ENCODE data around the gene CALN1. TPM values are rescaled to one million over a fixed set of nuclear protein-coding genes. Genes with fewer than 3 reads are reported as not detected.
"Not testable (repeated sequence)": the region's sequence is repeated elsewhere in the genome, so short reads cannot be mapped to it uniquely, and the experiment has no call there.

The CALN1 gene
- polyA plus RNA-seq, 4 donors: 0.46 to 0.90 (median 0.55) TPM

DNA sequence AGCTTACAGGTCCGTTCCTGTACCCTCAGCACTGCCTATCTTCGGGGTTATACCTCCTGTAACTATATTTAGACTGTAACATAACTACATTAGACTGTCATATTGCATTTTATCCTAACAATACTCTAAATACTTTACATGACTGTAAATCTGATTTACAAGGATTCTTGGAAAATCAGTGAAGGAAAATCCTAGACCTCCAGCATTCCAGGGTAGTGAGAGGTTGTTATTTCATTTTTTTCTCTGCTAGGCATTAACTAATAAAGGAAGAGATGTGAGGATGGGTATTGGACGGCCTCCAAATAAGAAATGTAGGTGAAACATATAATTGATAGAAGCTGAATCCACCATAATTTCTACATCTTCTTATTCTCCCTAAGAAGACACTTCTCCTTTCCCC, 569.4 kb downstream of the CALN1 start:
- DNase-seq (ENCODE audit: low read depth in 4 of 4, low spot score in 3 of 4): no peak

DNA sequence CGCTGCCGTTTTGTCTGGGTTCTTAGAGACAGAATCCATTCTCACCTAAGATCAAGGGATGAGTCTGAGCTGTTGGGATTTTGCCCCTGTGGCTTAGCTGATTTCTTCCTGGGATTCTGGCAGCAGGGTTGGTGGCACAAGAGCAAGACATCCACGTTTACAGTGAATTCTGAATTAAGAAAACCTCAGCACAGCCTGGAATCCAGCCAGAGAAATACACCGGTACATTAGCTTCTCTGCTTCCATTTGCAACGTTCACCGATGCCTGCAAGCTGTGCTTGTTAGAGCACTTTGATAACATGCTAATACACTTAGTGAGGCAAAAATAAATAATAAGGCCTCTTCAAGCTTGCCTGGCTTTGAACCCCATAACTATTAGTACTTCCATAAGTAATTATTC, 569.8 kb downstream of the CALN1 start:
- DNase-seq (ENCODE audit: low read depth in 4 of 4, low spot score in 3 of 4): no peak

DNA sequence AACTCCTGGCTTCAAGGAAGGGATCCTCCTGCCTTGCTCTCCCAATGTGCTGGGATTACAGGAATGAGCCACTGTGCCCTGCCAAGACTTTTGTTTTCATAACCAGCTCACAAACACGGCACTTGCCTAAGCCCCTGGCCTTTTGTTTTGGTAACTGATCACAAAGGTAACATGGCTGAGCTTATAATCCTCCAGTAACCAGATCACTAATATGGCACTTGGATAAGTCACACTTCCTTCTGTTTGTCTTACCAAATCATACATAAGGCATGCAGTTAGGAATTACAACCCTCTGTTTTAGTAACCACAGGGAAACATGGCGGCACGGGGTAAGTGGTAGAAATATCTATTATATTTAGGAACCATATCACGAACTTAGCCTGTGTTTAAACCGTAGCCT, 577.1 kb downstream of the CALN1 start:
- DNase-seq (ENCODE audit: low read depth in 4 of 4, low spot score in 3 of 4): no peak

DNA sequence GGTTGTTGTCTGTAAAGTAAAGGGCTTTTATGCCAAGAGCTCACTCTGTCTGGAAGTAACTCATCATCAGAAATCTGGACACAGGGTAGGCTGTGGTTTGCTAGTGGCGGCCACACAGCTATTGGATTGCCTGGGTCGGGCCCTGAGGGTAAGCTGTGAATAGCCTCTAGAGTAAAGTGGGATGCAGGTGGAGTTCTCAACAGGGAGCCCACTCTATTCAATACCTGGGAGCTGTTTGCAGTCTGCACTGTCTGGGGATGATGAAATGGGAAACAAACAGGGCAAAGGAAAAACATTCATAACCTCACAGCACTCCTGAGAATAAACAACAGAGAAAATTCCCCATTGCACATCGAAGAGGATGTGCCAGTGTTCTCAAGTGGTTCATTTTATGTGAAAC, 582.6 kb downstream of the CALN1 start:
- no peak for DNase-seq (ENCODE audit: low read depth in 4 of 4, low spot score in 3 of 4)

DNA sequence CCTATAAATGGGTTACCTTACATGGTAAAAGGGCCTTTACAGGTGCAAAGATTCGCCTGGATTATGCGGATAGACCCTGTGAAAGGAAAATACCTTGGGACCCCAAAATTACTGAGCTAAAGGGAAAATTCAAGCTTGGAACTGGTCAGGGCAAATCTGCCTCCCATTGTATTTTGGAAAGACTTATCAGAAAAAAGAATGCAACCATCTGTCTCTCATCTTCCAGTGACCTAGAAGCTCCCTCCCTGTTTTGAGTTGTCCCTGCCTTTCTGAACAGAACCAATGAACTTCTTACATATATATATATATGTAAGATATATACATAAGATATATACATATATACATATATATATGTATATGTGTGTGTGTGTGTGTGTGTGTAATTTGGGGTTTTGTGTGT, 583.8 kb downstream of the CALN1 start:
- no peak for DNase-seq (ENCODE audit: low read depth in 4 of 4, low spot score in 3 of 4)

DNA sequence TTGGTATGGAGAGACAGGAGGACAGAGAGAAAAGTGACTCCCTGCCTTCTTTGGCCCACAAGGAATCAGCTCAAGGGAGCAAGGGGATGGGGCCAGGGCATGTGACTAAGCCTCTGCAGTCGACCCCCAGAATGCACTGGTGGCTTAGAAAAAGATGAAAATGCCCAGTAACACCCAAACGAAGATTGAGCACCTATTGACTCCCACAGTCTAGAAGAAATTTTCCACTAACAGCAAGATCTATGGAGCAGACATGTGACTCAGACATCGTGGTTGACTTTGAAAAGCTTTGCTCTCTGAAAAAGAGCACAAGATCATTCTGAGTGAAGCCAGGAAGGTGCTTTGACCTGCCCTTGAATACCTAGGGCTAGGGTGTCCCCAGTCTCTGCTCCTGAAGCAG, 586.0 kb downstream of the CALN1 start:
- DNase-seq (ENCODE audit: low read depth in 4 of 4, low spot score in 3 of 4): no peak

DNA sequence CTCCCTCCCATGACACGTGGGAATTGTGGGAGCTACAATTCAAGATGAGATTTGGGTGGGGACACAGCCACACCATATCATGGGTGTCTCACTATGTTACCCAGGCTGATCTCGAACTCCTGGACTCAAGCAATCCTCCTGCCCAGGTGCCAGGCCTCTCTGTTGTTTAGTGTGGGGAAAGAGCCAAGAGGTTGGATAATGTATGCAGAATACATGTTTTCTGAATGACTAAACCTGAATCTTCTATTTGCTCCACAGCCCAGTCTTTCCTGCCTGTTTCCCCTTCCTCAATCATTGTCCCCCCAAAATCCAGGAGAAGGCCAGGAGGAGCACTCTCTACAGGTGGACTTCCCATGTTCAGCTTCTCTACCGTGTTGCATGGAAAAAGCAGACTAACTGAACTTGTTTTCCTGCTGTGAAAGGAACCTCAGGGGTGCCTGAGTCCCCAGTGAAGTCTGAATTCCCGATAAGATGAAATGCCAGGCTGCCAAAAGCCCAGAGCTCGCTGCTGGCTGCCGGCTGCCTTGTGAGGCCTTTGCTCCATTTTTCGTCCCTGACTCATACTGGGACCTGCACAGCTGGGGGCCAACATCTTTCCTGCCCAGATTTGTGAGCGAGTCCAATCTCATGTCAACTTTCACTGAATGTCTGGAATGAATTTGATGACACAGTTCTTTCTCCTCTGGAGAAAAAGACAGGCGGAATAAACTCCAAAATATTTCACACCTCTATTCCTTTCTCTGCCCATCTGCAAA, 588.0 kb downstream of the CALN1 start:
- no peak for DNase-seq (ENCODE audit: low read depth in 4 of 4, low spot score in 3 of 4)

DNA sequence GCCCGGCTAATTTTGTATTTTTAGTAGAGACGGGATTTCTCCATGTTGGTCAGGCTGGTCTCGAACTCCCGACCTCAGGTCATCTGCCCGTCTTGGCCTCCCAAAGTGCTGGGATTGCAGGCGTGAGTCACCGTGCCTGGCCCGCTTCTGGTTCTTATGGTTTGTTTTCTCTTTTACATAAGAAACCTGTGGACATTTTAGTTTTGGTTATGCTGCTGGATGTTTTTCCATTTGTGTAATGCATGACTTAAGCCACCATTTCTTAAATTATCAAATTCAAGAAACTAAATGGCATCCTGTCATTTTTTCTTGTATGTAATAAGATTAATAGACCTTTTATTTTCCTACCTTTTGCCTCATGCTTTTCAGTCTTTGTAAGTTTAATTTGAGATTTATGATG, 589.7 kb downstream of the CALN1 start:
- DNase-seq (ENCODE audit: low read depth in 4 of 4, low spot score in 3 of 4): not testable (repeated sequence)

DNA sequence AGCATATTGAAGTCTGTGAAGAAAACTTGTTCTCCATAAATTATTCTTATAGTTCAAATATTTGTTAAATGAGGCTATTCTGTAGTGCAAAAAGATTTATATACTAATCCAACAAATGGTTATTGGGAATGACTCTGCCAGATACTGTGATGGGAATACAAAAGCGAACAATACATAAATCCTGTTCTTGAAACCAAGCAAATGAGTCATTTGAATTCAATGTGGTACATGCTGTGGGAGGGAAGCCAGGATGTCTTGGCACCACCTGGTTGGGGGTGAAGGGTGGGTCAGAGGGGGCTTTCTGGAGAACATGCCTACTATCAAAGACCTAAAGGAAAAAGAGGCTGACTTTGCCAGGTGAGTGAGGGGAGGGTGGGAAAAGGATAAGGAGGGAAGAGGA, 594.2 kb downstream of the CALN1 start:
- DNase-seq (ENCODE audit: low read depth in 4 of 4, low spot score in 3 of 4): no peak

DNA sequence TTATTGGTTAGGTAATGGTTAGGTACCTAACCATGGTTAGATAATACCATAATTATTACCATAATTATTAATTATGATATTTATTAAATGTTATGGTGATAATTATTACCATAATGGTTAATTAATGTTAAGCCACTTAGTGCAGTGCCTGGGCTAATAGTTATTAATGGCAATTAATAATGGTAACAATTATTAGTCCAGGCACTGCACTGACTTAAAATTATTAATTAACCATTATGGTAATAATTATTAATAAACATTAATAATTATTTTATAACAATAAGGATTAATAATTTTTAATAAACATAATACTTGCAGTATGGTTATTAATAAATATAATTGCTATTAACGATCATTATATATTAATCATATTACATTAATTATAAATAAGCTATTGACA, 604.0 kb downstream of the CALN1 start:
- no peak for DNase-seq (ENCODE audit: low read depth in 4 of 4, low spot score in 3 of 4)

DNA sequence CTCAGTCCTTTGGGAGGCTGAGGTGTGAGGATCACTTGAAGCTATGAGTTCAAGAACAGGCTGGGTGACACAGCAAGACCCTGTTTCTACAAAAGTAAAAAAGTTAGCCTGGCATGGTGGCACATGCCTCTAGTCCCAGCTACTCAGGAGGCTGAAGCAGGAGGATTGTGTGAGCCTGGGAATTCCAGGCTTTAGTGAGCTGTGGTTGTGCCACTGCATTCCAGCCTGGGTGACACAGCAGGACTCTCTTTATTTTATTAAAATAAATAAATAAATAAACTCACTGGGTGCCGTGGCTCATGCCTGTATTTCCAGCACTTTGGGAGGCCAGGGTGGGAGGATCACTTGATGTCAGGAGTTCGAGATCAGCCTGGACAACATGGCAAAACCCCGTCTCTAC, 607.9 kb downstream of the CALN1 start:
- DNase-seq (ENCODE audit: low read depth in 4 of 4, low spot score in 3 of 4): no peak

DNA sequence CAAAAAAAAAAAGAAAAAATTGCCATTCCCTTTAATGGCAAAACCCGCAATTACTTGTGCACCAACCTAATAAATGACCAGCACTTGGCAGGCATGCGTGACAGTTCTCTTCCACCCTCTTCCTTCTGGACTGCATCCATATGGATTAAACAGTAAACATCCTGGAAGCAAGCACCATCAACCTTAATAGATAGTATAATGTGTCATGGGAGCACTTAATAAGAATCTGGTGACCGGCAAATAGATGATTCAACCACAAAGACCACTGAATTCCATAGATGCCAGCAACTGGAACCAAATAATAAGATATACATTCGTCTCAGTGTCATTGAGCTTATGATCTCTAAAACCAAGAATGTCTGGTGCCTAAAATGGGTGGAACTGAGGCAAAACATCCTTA, 610.2 kb downstream of the CALN1 start:
- DNase-seq (ENCODE audit: low read depth in 4 of 4, low spot score in 3 of 4): no peak

DNA sequence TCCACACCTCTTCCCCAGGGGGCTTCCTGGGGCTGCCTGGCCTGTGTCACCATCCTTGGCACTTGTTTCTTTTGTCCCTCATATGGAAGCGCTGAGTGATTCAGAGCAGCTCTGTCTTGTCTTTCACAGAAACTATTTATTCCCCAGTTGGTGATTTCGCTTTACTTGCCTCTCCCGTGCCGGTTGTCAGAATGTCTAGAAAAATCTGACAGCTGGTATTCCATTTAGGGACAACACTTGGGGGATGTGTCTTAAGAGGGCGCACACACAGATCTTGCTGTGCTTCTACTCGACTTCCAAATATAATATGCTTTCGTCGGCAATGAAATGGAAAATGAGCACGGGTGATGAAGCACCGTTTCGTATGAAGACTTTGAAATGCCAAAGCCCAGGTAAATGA, 611.8 kb downstream of the CALN1 start:
- DNase-seq (ENCODE audit: low read depth in 4 of 4, low spot score in 3 of 4): no peak

DNA sequence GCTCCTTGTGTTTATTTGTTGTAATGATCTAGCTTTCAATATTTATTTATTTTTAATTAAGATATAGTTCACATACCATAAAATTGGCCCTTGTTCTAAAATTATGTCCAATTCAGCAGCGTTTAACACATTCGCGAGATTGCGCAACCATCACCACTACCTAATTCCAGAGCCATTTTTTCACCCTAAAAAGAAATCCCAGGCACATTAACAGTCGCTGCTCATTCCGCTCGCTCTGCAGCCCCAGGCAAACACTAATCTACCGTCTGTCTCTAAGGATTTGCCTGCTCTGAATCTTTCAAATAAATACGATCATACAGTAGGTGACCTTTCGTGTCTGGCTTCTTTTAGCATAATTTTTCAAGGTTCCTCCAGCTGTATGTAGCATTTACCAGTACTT, 616.7 kb downstream of the CALN1 start:
- DNase-seq (ENCODE audit: low read depth in 4 of 4, low spot score in 3 of 4): no peak

DNA sequence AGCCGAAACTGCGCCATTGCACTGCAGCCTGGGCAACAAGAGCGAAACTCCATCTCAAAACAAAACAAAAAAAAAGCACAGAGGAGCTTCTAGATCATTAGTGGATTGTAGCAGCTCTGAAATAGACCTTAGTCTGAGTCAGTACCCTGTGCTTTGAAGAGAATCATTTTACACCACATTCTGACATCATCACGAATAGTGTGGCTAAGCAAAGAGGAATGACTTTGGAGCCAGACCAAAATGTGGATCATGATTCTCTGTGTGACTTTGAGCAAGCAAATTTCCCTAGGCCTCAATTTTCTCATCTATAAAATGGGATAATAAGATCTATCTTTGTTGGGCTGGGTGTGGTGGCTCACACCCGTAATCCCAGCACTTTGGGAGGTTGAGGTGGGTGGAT, 618.9 kb downstream of the CALN1 start:
- DNase-seq (ENCODE audit: low read depth in 4 of 4, low spot score in 3 of 4): no peak

DNA sequence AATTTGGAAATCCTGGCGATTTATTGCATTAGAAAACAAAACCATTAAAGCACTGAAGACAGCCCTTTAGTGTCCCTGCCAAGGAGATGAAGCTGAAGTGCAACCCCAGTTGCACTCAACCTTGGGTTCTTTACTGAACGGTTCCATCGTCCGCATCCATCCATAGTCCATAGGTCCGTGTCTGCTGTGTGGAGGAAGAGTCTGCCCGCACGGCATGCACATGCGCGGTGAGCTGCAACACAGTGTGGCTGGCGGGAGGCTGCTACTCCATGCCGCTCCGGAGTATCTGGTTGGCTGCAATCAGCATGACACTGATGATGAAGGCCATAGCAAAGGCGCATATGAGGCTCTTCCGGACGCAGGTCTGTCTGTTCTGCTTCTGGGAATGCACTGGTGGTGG, 624.6 kb downstream of the CALN1 start:
- DNase-seq (ENCODE audit: low read depth in 4 of 4, low spot score in 3 of 4): no peak

DNA sequence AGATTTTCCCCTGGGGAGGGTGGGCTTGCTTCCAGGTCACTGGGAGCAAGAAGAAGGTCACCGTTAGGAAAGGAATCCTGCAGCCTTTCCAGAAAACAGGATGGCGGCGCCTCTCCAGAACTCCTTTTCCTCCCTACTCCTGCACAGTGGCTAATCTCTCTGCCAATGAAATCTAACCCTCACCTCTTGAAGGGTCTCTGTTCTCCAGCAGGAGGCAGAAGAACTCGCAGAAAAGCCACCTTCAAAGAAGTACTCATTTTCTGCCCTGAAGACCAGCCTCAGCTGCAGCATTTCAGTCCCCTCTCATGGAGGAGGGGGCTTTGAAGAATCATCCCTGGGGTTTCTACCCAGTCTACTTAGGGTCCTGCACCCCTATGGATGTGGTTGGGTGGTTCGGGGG, 626.9 kb downstream of the CALN1 start:
- DNase-seq (ENCODE audit: low read depth in 4 of 4, low spot score in 3 of 4): no peak

DNA sequence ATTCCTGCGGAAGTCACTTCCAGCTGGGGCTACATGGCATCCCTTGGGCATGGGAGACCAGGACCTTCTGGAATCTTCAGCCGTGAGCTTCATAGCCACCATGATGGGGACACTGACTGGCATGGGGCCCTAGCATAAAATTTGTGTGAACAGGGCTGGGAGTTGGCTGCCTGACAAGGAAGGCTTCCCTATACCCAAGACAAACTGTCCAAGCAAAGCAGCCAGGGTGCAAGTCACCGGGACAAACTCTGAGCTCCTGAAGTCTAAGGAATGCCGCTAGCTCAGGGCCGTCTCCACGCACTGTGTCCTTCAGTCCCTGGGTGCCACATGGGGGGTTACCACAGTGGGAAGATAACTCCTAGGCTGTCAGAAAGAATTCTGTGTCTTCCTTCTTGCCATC, 627.4 kb downstream of the CALN1 start:
- DNase-seq (ENCODE audit: low read depth in 4 of 4, low spot score in 3 of 4): no peak

DNA sequence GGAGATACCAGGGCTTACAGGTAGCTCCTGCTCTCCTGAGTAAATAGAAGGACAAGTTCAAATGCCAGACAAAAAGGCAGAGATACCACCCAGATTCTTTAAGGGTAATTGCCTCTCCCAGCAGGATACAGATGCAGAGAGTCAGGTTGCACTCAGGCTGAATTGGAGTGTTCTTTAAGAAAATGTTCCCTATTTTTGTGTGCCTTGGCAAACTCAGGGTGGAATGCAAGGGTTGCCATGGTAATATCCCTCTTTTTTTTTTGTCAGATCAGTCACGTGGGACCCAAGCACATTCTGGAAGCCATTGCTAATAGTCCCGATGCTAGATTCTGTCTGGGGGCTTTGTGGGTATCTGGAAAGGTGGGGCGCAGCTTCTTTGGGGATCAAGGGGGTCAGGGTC, 628.0 kb downstream of the CALN1 start:
- DNase-seq (ENCODE audit: low read depth in 4 of 4, low spot score in 3 of 4): no peak

DNA sequence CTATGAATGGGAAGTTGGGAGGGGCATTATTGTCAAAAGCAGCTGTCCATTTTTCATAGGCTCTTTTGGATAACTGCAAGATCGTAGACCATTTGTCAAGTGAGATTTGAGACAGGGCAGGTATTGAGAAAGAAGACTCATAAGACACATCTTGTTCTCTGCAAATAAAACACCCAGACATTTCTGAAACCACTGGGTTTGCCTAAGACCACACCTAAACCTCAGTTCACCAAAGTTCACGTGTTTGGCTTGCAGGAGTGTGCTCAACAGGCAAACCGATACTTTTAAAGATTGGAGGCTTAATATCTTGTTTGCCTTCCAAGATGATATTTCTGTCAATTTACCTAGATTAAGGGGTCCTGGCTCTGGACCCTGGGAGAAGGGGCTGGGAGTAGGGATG, 628.4 kb downstream of the CALN1 start:
- DNase-seq (ENCODE audit: low read depth in 4 of 4, low spot score in 3 of 4): no peak

DNA sequence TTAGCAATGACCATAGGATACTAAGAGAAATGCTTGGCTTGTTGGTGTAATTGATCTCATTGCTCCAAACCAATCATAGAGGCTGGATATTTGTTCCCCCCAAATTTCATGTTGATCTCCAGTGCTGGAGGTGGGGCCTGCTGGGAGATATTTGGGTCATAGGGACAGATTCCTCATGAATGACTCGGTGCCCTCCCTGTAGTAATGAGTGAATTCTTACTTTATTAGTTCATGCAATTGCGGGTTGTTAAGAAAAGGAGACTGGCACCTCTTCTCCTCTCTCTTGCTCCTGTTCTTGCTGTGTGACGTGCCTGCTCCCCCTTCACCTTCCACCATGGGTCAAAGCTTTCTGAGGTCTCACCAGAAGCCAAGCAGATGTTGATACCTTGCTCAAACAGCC, 630.1 kb downstream of the CALN1 start:
- no peak for DNase-seq (ENCODE audit: low read depth in 4 of 4, low spot score in 3 of 4)

DNA sequence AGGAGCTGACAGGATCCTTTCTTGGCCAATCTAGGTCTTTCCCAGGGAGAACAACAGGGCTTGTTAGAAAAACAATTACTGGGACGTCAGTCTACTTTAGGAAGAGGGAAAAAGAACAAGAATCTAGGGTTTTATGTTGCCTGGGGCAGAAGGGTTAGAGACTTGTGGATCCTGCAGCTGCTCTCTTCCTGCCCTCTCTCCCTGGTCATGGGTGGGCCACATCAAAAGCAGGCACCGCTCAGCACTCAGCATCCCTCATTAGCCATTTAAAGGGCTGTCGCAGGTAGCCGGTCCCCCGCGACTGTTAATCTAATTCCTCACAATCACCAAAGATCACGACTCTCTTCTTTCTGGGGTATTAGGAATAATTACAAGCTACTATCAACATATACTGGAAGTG, 631.9 kb downstream of the CALN1 start:
- DNase-seq (ENCODE audit: low read depth in 4 of 4, low spot score in 3 of 4): no peak

DNA sequence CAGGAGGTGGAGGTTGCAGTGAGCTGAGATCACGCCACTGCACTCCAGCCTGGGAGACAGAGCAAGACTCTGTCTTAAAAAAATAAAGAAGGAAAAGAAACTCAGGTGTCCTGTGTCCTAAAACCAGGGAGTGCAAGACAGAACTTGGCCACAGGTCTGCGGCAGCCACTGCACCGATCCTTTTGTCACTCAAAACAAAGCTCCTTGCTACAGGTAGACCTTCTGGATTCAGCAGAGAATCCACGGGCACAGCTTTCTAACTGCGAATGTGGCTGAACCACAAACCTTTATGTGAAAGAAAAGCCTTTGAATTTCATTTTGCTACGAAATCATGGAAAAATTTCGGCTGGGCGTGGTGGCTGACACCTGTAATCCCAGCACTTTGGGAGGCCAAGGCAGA, 634.9 kb downstream of the CALN1 start:
- DNase-seq (ENCODE audit: low read depth in 4 of 4, low spot score in 3 of 4): no peak
